ENCODE results near the gene ZBTB4. TPM values are rescaled to one million over a fixed set of nuclear protein-coding genes. Genes with fewer than 3 reads are reported as not detected.

Gene ZBTB4
- total RNA-seq, 1 experiment from 2014 or later: 24.8 TPM

GRCh38 chr17:7419819-7420610 lies 59.4 kb downstream of the ZBTB4 start, which contains the start of gene SPEM1:
SPEM1 (plus strand) TSS chr17:7420324; CDS start chr17:7420385, 61 bp downstream.
- DNase-seq (ENCODE audit: low spot score): no peak

- DNase-seq (ENCODE audit: low spot score): no peak
Measured at GRCh38 chr17:7418472-7419152, 60.8 kb downstream of the ZBTB4 start.

- no peak for DNase-seq (ENCODE audit: low spot score)
Measured at GRCh38 chr17:7417056-7417655, 62.3 kb downstream of the ZBTB4 start.

- DNase-seq (ENCODE audit: low spot score): no peak
Measured at GRCh38 chr17:7416323-7416722, 63.1 kb downstream of the ZBTB4 start.

- no peak for DNase-seq (ENCODE audit: low spot score)
Measured at GRCh38 chr17:7415784-7416183, 63.6 kb downstream of the ZBTB4 start.

GRCh38 chr17:7414837-7415236 lies 64.6 kb downstream of the ZBTB4 start:
- no peak for DNase-seq (ENCODE audit: low spot score)

GRCh38 chr17:7413346-7413985 lies 66.0 kb downstream of the ZBTB4 start:
- peak; percentile 78 for DNase-seq (ENCODE audit: low spot score)

- DNase-seq (ENCODE audit: low spot score): no peak
Measured at GRCh38 chr17:7411427-7411750, 68.0 kb downstream of the ZBTB4 start.

GRCh38 chr17:7410634-7411426 lies 68.6 kb downstream of the ZBTB4 start:
- DNase-seq (ENCODE audit: low spot score): no peak

GRCh38 chr17:7409716-7410115 lies 69.7 kb downstream of the ZBTB4 start:
- DNase-seq (ENCODE audit: low spot score): no peak

Other genes with a start within 250 kb of the ZBTB4 start
- gene DVL2, start 245.1 kb downstream of the ZBTB4 start, total RNA-seq (2014; rRNA removed; shearing (Covaris generic)): 65.1 and 82.4 TPM in 2 replicates
- 59.5 and 75.3 TPM in 2 replicates for gene PHF23, start 240.2 kb downstream of the ZBTB4 start, total RNA-seq (2014; rRNA removed; shearing (Covaris generic))
- 144 and 238 TPM in 2 replicates for gene GABARAP, start 237.2 kb downstream of the ZBTB4 start, total RNA-seq (2014; rRNA removed; shearing (Covaris generic))
- 34.2 and 36.9 TPM in 2 replicates for gene CTDNEP1, start 227.9 kb downstream of the ZBTB4 start, total RNA-seq (2014; rRNA removed; shearing (Covaris generic))
- gene ELP5, start 227.4 kb downstream of the ZBTB4 start, total RNA-seq (2014; rRNA removed; shearing (Covaris generic)): 102 and 104 TPM in 2 replicates
- 1.2 TPM in 1 of 2 replicates, not detected in the other for gene CLDN7, start 217.2 kb downstream of the ZBTB4 start, total RNA-seq (2014; rRNA removed; shearing (Covaris generic))
- gene SLC2A4, start 197.9 kb downstream of the ZBTB4 start, total RNA-seq (2014; rRNA removed; shearing (Covaris generic)): not detected in 2 replicates
- gene YBX2, start 185.0 kb downstream of the ZBTB4 start, total RNA-seq (2014; rRNA removed; shearing (Covaris generic)): 0.86 and 1.1 TPM in 2 replicates
- gene EIF5A, start 172.0 kb downstream of the ZBTB4 start, total RNA-seq (2014; rRNA removed; shearing (Covaris generic)): 844 and 911 TPM in 2 replicates
- gene GPS2, start 164.3 kb downstream of the ZBTB4 start, total RNA-seq (2014; rRNA removed; shearing (Covaris generic)): 100 and 114 TPM in 2 replicates
- gene NEURL4, start 150.3 kb downstream of the ZBTB4 start, total RNA-seq (2014; rRNA removed; shearing (Covaris generic)): 9.8 and 12.2 TPM in 2 replicates
- gene ACAP1, start 143.1 kb downstream of the ZBTB4 start, total RNA-seq (2014; rRNA removed; shearing (Covaris generic)): 0.90 and 4.1 TPM in 2 replicates
- 13.9 and 19.5 TPM in 2 replicates for gene KCTD11, start 127.5 kb downstream of the ZBTB4 start, total RNA-seq (2014; rRNA removed; shearing (Covaris generic))
- gene TMEM95, start 124.5 kb downstream of the ZBTB4 start, total RNA-seq (2014; rRNA removed; shearing (Covaris generic)): not detected in 2 replicates
- 0.07 TPM in 1 of 2 replicates, not detected in the other for gene TNK1, start 98.5 kb downstream of the ZBTB4 start, total RNA-seq (2014; rRNA removed; shearing (Covaris generic))
- gene PLSCR3, start 85.1 kb downstream of the ZBTB4 start, total RNA-seq (2014; rRNA removed; shearing (Covaris generic)): 73.2 and 74.7 TPM in 2 replicates
- 71.7 and 80.4 TPM in 2 replicates for gene TMEM256, start 75.5 kb downstream of the ZBTB4 start, total RNA-seq (2014; rRNA removed; shearing (Covaris generic))
- gene NLGN2, start 71.8 kb downstream of the ZBTB4 start, total RNA-seq (2014; rRNA removed; shearing (Covaris generic)): 11.3 and 12.3 TPM in 2 replicates
- not detected in 2 replicates for gene SPEM1, start 59.3 kb downstream of the ZBTB4 start, total RNA-seq (2014; rRNA removed; shearing (Covaris generic))
- gene SPEM2, start 54.0 kb downstream of the ZBTB4 start, total RNA-seq (2014; rRNA removed; shearing (Covaris generic)): not detected in 2 replicates
- gene SPEM3, start 50.8 kb downstream of the ZBTB4 start, total RNA-seq (2014; rRNA removed; shearing (Covaris generic)): not detected in 2 replicates
- 2.5 and 7.4 TPM in 2 replicates for gene TMEM102, start 44.2 kb downstream of the ZBTB4 start, total RNA-seq (2014; rRNA removed; shearing (Covaris generic))
- 0.89 TPM in 1 of 2 replicates, not detected in the other for gene FGF11, start 40.1 kb downstream of the ZBTB4 start, total RNA-seq (2014; rRNA removed; shearing (Covaris generic))
- gene CHRNB1, start 34.6 kb downstream of the ZBTB4 start, total RNA-seq (2014; rRNA removed; shearing (Covaris generic)): 14.1 and 20.2 TPM in 2 replicates
- gene SLC35G6, start 1.8 kb upstream of the ZBTB4 start, total RNA-seq (2014; rRNA removed; shearing (Covaris generic)): not detected in 2 replicates
- 17.8 and 23.4 TPM in 2 replicates for gene POLR2A, start 4.7 kb upstream of the ZBTB4 start, total RNA-seq (2014; rRNA removed; shearing (Covaris generic))
- gene TNFSF12, start 69.4 kb upstream of the ZBTB4 start, total RNA-seq (2014; rRNA removed; shearing (Covaris generic)): 9.3 and 17.0 TPM in 2 replicates
- 3.7 and 4.1 TPM in 2 replicates for gene TNFSF13, start 79.1 kb upstream of the ZBTB4 start, total RNA-seq (2014; rRNA removed; shearing (Covaris generic))
- gene SENP3, start 82.3 kb upstream of the ZBTB4 start, total RNA-seq (2014; rRNA removed; shearing (Covaris generic)): 162 and 170 TPM in 2 replicates
- 11.5 and 15.6 TPM in 2 replicates for gene CD68, start 100.0 kb upstream of the ZBTB4 start, total RNA-seq (2014; rRNA removed; shearing (Covaris generic))
- 246 and 350 TPM in 2 replicates for gene MPDU1, start 104.2 kb upstream of the ZBTB4 start, total RNA-seq (2014; rRNA removed; shearing (Covaris generic))
- 2.0 and 7.2 TPM in 2 replicates for gene SOX15, start 110.5 kb upstream of the ZBTB4 start, total RNA-seq (2014; rRNA removed; shearing (Covaris generic))
- gene FXR2, start 135.3 kb upstream of the ZBTB4 start, total RNA-seq (2014; rRNA removed; shearing (Covaris generic)): 61.1 and 76.5 TPM in 2 replicates
- 64.0 and 77.4 TPM in 2 replicates for gene SAT2, start 148.2 kb upstream of the ZBTB4 start, total RNA-seq (2014; rRNA removed; shearing (Covaris generic))
- 2.8 TPM in 1 of 2 replicates, not detected in the other for gene SHBG, start 150.5 kb upstream of the ZBTB4 start, total RNA-seq (2014; rRNA removed; shearing (Covaris generic))
- not detected in 2 replicates for gene ATP1B2, start 171.3 kb upstream of the ZBTB4 start, total RNA-seq (2014; rRNA removed; shearing (Covaris generic))
- 99.3 and 107 TPM in 2 replicates for gene TP53, start 207.9 kb upstream of the ZBTB4 start, total RNA-seq (2014; rRNA removed; shearing (Covaris generic))
- gene WRAP53, start 208.8 kb upstream of the ZBTB4 start, total RNA-seq (2014; rRNA removed; shearing (Covaris generic)): 26.0 and 27.4 TPM in 2 replicates
- 7.6 and 11.3 TPM in 2 replicates for gene EFNB3, start 225.6 kb upstream of the ZBTB4 start, total RNA-seq (2014; rRNA removed; shearing (Covaris generic))
- 0.17 TPM in 2 replicates for gene DNAH2, start 238.1 kb upstream of the ZBTB4 start, total RNA-seq (2014; rRNA removed; shearing (Covaris generic))

Measured in A172 (cell line).